ENCODE data around the gene ALKAL2. TPM values are rescaled to one million over a fixed set of nuclear protein-coding genes. Genes with fewer than 3 reads are reported as not detected.

ALKAL2 gene
- total and polyA plus RNA-seq, 2 of the 13 experiments (the other 11 are each of a cell fraction or from before 2014, with no cell fraction given): 0.22 to 1.7 TPM

- TF ChIP-seq GPBP1L1 (CRISPR knock-in tag; IDR thresholded peaks at IDR 0.05) (no peak), DMAP1 (CRISPR knock-in tag; IDR thresholded peaks at IDR 0.05) (peak; percentile 91), BHLHE40 (IDR thresholded peaks at IDR 0.05; ENCODE audit: low read length) (peak; percentile 84), PATZ1 (CRISPR knock-in tag; IDR thresholded peaks at IDR 0.05) (peak; percentile 78), YEATS2 (CRISPR knock-in tag; IDR thresholded peaks at IDR 0.05; ENCODE audit: borderline replicate concordance) (peak; percentile 84; the same call in 1 of the 2 replicates), MAFK (conservative IDR thresholded peaks at IDR 0.05 in 1 of 2, IDR thresholded peaks at IDR 0.05 in 1 of 2; ENCODE audit: low read length in 2 of 2) (peak; percentile 61 to 72), ISL2 (CRISPR knock-in tag; IDR thresholded peaks at IDR 0.05) (peak; percentile 99), CENPBD1 (CRISPR knock-in tag; IDR thresholded peaks at IDR 0.05; ENCODE audit: borderline replicate concordance, low read depth) (no peak), ZNF468 (CRISPR knock-in tag; IDR thresholded peaks at IDR 0.05) (no peak), ZNF326 (CRISPR knock-in tag; IDR thresholded peaks at IDR 0.05; ENCODE audit: borderline replicate concordance) (no peak), ZNF800 (CRISPR knock-in tag; IDR thresholded peaks at IDR 0.05) (peak; percentile 70; the same call in 1 of the 2 replicates), GRHL1 (CRISPR knock-in tag; conservative IDR thresholded peaks at IDR 0.05) (no peak), ZFP90 (CRISPR knock-in tag; IDR thresholded peaks at IDR 0.05; ENCODE audit: borderline replicate concordance) (no peak), ARID3A (IDR thresholded peaks at IDR 0.05; ENCODE audit: low read depth, low read length) (peak; percentile 98), SMC3 (IDR thresholded peaks at IDR 0.05; ENCODE audit: low read length) (peak; percentile 82), KMT2B (CRISPR knock-in tag; IDR thresholded peaks at IDR 0.05) (peak; percentile 87), ATF6 (CRISPR knock-in tag; conservative IDR thresholded peaks at IDR 0.05) (0 out of 2 replicates have a peak, but pooled peaks have one; percentile 46)
Observed at GRCh38 chr2:260507-261161, 27.3 kb downstream of the ALKAL2 start (continued).

Measured in HepG2 (cell line).